NCI-H146 treated with DMSO at 0.1 percent for 48 hours (cell line): ENCODE data around the gene TRIM33.

Experiments used
- DNase-seq: peaks from one replicate; lab custom pipeline; 2025; ENCODE audit not compliant: unreplicated experiment; lab: John Stamatoyannopoulos, UW

TRIM33 gene

DNA sequence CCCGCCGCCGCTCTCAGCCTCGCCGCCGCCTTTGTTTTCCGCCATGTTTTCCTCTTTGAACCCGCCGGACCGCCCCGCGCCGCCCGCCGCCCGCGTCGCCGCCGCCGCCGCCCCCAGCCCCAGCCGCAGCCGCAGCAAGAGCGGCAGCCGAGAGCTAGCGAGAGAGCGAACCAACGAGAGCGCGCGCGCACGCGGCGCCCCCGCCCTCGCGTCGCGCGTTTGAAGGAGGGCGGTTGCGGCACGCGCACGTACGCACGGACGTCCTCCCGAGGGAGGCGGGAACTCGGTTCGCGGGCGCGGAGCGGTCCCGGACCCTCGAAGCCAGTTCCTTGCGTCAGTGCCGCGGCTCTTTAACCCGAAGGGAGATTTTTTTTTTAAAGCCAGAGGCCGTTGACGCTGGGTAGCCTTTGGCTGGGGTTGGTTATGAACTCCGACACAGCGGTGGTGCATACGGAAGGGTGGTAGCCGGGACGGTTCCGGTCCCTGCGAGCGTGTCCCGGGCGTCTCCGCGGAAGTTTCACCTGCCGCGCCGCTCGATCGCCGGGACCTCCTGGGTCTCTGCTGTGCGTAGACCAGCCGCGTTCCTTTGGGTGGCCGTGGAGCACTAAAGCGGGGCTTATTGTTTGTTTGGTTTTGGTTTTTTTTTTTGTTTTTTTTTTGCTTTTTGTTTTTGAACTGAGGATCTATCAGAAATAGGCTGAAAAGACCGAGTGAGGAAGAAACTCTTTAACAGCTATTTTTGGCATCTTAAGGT, at the start of gene TRIM33:
Gene TRIM33, minus strand, starts transcription at position 172 of the 754 bp plus-strand sequence. Its CDS starts 127 bp downstream, at position 45.
- peak; percentile 73 for DNase-seq

DNA sequence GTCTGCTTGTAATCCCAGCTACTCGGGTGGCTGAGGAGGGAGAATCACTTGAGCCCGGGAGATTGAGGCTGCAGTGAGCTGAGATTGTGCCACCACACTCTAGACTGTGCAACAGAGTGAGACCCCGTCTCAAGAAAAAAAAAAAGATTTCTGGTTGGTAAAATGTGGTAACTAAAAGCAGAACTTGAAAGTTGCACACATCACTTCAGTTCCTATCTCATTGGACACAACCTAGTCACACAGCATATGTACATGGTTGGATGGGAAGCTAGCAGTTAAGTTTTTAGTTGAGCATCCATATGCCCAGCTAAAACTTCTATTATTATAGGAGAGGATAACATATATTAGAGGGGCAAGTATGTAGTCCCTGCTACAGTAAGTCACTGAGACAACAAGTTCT, 48.4 kb upstream of the TRIM33 start:
- no peak for DNase-seq

DNA sequence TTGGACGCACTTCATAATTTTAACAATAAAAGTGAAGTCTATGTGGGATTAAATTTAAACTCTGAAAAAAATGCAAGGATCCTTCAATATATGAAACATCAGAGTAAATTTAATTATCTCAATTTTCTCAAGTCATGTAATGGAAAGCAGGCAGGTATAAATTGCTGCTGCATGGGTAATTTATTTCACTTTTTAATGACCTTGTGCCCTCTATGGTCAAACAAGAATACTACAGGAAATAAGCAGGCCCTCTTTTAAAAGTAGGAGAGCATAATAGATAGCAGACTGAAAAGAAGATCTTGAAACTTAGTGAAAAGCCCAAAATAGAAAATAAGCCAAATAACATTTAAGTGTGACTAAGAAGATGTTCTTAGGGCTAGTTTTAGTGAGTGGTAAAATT, 47.5 kb upstream of the TRIM33 start:
- no peak for DNase-seq

DNA sequence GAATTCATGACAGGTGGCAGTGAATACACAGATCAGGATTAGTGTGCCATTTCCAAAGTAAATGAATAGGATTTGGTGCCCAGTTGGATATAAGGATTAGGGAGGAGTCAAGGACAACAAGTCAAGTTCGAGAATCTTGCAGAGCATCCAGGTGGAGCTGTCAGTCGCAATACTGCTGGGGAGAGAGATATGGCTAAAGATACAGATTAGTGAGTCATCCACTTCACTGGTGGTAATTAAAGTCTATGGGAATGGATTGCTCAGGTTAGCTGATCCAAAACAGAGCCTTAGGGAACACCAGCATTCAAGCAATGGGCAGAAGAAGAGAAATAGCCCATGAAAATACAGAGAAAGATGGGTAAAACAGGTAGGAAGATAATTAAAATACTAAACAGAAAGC, 43.6 kb upstream of the TRIM33 start:
- no peak for DNase-seq

DNA sequence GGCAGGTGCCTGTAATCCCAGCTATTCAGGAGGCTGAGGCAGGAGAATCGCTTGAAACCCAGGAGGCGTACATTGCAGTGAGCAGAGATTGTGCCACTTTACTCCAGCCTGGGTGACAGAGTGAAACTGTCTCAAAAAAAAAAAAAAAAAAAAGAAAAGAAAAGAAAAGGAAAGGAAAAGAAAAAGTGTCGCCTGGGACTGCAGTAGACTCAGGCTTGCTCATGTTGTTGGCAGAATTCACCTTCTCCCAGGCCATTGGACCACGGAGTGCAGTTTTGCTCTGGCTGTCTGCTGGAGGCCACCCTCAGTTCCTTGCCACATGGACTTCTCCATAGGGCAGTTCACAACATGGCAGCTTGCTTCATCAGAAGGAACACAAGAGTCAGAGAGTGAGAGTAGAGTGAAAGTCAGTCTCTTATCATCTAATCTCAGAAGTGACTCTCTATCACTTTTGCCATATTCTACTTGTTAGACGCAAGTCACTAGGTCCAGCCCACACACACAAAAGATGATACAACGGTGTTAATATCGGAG, 41.2 kb upstream of the TRIM33 start:
- DNase-seq, result no peak

DNA sequence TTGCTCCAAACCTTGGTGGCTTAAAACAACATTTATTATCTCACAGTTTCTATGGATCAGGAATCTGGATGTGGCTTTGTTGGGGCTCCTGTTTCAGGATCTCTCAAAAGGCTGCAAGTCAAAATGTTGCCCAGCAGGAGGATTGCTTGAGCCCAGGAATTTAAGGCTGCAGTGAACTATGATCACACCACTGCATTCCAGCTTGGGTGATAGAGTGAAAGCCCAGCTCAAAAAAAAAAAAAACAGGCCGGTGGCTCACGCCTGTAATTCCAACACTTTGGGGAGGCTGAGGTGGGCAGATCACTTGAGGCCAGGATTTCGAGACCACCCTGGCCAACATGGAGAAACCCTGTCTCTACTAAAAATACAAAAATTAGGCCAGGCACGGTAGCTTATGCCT, 40.4 kb upstream of the TRIM33 start:
- DNase-seq, result no peak

DNA sequence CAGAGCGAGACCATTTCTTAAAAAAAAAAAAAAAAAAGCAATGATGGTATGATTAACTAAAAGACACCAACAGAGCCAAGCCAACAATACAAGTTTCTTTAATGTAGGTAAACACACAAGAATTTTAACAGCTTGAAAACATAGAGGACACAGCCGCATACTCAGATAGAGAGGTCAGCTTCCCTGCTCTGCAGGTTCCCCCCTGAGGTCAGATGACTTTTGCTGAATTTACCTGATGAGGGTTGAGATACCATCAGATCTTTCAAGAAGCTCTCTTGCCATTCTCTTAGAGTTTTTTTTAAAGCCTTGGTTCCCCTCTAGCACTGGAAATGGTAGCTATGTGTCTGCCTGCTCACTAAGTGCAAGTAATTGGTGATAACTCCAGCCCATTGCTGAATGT, 39.3 kb upstream of the TRIM33 start:
- DNase-seq, result no peak

DNA sequence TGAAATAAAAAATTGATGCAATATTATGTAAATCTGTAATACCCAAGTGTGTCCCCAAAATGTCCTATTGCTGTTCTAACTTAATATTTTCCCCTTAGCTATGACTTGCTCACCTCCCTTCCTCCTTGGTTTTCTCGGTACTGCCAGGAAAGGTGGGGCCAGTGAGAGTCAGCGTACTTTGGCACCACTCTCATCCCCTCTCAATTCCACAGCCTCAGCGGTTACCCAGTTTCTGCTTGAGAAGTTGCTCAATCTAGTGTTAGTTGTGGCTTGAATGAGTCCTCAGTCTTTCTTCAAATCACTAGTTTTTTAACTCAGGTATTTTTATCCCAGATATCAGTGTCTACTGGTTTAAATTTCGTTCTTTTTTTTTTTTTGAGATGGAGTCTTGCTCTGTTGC, 38.1 kb upstream of the TRIM33 start:
- DNase-seq, result no peak

DNA sequence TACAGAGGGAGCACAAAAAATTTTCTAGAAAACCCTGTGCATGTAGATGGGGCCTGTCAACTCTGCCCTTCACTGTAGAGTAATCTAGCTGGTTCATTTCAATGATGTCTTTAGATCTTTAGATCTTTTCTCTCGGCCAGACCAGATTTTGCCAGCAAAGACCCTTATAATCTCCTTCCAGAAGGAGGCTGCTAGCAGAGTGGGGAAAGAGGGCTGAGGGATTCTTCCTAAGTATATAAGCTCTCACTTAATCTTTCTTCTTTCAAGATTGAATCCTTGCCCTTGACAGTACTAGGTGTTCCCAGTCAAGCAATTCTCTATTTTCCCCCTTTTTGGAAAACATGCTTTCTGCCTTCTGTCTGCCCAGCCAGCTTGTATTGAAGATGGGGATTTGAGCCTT, 36.1 kb upstream of the TRIM33 start:
- no peak for DNase-seq

DNA sequence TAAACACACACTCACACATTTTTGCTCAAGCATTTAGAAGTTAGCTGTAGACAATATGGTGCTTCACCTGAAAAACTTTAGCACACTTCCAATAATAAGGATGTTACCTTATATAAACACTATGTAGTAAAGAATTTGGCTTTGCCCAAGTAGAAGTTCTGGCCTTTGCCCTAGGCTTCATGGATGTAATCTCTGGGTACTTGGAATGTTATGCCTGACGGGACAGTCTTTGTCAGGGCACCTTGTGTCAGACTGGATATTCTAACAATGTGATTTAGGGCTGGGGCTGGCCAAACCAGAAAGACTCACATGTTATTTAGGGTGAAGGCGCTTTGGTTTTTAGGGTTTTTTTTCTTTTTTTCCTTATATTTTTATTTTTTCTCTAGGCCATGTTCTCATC, 34.8 kb upstream of the TRIM33 start:
- no peak for DNase-seq

DNA sequence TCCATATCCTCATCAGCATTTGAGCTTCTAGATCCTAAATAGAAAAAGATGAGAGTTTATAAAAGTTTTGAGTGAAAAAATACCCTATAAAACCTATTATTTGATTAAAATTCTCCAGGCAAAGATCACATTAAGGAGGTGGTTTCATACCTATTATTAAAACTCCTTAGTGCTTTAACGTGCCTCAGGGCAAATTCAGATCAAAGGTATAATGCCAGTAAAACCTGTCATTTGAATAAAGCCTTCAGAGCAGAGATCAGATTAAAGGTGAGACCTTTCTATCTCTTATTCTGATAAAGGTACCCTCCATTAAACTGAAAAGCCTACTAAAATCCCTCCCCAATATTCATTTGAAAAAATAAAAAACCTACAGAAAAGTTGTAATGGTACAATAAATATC, 34.3 kb upstream of the TRIM33 start:
- no peak for DNase-seq

DNA sequence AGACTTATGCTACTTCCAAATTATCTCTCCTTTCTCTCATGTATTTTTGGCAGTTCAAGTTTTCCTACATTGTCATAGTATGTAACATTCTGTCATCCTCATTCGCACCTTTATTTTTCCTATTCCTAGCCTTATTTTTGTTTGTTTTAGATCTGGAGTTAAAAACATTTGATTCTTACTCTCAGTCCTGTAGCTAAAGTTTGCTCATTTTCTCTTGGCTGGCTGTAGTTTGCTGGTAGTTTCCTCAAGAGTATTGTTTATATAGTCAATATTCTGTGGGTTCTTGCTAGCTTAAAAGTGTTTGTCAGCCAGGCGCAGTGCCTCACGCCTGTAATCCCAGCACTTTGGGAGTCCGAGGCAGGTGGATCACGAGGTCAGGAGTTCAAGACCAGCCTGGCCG, 29.8 kb upstream of the TRIM33 start:
- DNase-seq, result no peak

DNA sequence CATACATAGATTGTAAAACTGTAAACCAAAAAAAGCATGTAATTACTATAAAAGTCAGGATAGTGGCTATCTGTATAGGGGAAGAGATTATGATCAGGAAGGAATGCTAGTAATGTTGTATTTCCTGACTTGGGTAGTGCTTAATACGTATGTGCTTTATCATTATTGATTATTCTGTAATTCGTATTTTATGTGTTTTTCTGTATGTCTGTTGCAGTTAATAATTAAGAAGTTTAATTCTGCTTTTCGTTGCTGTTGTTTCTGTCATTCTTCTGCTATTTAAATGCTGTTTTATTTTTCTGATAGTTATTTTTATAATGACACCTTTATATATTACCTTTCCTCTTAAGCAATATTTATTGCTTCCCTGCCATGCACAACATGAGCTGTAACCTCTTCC, 29.3 kb upstream of the TRIM33 start:
- no peak for DNase-seq

DNA sequence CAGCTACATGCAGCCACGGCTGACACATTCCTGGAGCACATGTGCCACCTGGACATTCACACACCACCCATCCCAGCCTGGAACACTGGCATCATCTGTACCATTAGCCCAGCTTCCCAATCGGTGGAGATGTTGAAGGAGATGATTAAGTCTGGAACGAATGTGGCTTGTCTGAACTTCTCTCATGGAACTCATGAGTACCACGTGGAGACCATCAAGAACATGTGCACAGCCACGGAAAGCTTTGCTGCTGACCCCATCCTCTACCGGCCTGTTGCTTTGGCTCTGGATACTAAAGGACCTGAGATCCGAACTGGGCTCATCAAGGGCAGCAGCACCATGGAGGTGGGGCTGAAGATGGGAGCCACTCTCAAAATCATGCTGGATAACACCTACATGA, 25.0 kb upstream of the TRIM33 start:
- no peak for DNase-seq

DNA sequence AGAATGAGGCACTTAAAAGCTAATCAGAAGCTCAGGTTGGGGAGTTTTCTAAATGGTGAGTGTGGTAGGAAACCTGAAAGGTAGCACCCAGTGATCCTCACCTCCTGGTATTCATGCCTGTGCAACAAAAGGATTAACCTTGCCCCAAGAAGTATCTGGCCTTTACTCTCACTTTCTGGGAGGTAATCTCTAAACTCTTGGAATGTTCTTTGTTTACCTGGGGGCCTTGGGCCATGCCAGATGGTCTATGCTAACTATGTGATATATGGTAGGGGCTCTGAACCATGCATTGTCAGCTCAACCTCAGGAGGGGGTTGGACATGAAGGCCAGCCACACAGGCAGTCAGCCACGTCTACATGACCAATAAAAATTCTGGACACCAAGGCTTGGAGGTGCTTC, 24.4 kb upstream of the TRIM33 start:
- DNase-seq, result no peak

DNA sequence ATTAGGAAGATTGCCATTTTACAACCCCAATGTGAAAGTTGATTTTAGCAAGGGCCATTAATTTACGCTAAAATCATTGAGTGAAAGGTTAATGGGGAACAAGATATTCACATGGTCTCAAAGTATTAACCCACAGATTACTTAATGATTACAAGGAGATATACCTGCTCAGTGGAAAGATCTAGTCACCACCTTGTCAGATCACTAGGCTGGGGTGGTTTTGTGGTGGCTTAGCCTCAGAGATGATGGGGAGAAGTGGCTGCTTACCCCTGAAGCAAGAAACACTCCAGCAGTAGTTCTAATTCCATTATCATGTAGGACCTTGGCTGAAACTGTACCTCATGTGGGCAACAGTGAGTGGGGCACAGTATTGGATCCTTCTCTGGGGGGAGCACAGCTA, 20.1 kb upstream of the TRIM33 start:
- no peak for DNase-seq

DNA sequence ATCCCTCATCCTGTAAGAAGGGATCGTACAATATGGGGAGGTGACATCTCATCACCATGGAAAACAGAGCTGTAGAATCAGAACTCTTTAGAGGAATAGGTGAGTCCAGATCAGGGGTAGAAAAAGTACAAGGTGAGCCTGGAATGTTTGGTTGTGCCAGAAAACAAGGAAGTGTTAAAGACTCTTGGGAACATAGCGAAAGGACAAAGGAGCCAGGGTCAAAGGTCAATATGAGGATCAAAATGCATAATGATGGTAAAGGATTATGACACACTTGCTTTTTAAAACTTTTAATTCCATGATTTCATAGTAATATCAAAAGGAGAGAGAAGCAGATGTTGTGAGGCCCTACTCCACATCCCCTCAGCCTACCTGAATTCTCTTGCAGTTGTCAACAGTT, 19.2 kb upstream of the TRIM33 start:
- DNase-seq, result no peak

DNA sequence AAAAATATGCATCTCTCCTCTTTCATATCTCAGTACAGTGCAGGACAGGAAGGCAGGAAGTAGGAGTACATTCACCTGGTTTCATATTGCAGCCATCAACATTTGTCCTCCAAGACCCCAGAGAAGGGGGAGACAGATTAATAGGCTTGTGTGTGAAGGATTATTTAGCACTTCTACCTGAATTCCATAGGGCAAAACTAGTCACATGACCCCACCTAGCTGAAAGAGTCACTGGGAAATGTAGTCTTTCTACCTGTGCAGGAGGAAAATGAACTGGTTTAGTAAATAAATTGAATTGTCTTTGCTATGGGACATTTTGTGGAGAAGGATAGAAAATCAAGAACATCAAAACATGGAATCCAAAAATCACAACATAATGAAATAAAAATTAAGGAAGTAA, 13.9 kb upstream of the TRIM33 start:
- no peak for DNase-seq

DNA sequence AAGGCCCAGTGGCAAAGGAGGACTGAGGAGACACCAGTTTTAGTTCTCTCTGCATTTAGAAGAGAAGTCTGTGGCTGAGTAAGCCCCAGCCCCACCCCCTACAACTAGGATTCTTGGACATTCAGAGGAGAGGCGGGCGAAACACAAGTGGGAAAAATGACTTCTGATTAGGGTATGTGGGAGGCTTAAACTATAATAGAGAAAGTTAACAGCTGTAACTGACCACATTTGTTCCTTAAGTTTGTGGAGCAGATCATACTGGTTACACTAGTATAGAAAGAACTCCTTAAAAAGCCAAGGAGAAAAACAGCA, 11.2 kb upstream of the TRIM33 start:
- DNase-seq, result no peak

DNA sequence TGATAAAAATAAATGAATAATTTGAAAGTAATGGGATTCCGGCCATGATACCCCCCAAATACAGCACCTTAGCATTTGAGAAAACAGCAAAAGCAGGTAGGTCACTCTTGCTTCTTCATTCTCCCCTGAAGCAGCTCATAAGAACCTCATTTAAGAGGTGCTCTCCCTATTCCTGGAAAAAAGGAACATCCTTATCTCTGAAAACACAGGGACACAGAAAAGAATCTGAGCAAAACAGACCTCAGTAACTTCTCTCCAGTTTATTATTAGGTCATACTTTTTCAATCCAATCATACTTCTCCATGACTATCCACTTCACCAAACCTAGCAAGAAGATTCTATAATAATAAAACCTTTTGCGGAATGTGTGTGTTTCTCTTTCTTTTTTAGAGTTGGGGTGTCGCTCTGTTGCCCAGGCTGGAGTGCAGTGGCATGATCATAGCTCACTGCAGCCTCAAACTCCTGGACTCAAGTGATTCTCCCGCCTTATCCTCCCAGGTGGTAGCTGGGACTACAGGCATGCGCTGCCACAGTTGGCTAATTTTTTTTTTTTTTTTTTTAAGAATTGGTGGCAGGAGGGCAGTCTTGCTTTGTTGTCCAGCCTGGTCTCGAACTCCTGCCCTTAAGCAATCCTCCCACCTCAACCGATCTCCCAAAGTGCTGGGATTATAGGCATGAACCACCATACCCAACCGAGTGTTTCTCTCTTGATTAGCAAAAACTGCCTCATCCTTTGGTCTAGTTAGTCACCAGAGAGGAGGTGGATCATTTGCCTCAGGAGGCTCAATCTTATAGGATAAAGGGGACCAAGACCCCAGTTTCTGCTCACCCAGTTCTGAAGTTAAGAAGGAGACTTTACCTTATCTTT, 10.6 kb upstream of the TRIM33 start:
- no peak for DNase-seq

DNA sequence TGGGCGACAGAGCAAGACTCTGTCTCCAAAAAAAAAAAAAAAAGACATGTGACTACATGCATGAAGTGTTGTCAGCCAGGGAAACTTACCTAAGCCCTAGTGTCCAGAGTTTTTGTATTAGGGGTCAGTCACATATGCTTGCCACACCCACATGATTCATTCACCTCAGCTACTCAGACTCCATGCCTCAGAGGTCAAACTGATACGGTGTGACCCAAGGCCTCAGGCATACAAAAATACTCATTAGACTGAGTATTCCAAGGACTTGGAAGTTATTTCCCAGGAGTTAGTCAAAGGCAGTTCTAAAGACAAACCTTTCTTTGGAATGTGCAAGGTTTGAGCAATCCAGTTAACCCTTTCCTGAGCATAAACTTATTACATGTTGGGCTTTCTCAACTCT, 6.3 kb upstream of the TRIM33 start:
- DNase-seq, result no peak

DNA sequence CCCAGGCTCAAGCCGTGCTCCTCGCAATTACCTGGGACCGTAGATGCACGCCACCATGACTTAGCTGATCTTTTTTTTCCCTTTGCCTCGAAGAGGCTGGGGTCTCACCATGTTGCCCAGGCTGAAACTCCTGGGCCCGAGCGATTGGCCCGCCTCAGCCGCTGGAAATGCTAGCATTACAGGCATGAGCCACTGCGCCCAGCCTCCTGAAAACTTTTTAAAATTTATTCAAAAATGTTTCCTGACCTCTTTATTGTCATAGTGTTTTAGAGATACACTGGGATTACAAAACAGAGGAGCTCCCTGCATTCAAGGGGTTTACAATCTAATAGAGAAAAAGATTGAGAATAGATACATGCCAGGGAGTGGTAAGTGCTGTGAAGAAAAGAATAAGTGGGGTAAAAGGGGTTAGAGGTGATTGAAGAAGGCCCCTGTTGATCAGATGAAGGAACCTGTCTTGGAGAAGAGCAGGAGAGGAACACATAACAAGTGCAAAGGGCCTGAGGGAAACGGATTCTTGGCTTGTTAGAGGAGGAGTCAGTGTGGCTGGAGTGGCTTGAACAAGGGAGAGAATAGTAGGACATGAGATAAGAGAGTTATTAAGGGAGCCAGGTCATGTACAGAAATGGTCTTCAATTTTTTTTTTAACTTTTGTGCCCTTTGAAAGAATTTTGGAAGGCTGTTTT, 1.7 kb upstream of the TRIM33 start:
- DNase-seq, result no peak
